Glomerular visceral epithelial cell (primary cell): ENCODE measurements around the gene PALM2AKAP2.

Experiments
- DNase-seq: peaks from one replicate; pipeline ENCODE4 v3.0.0-alpha.2; 2016; ENCODE audit errors: extremely low spot score

Gene PALM2AKAP2

GRCh38 chr9:109771796-109772531, 8.0 kb upstream of the PALM2AKAP2 start:
- no peak for DNase-seq

GRCh38 chr9:109775516-109775915, 4.5 kb upstream of the PALM2AKAP2 start:
- no peak for DNase-seq

DNA sequence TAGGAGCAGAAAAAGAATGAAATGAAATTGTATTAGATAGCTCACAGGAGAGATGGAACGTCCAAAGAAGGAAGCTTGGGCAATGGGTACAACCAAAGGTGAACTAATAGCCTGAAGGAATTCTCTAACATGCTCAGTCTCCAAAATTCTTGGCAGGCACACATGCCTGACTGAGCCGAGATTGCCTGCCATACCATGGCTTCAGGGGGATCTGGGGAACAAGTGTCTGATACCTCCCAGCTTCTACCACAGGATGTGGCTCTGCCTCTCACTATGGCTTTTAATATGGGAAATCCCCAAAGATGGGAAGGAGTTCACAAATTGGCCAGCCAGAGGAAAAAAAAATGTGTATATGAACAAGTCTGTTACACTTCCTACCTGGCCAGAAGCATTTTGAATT, 3.6 kb upstream of the PALM2AKAP2 start:
- DNase-seq, result peak; percentile 41

DNA sequence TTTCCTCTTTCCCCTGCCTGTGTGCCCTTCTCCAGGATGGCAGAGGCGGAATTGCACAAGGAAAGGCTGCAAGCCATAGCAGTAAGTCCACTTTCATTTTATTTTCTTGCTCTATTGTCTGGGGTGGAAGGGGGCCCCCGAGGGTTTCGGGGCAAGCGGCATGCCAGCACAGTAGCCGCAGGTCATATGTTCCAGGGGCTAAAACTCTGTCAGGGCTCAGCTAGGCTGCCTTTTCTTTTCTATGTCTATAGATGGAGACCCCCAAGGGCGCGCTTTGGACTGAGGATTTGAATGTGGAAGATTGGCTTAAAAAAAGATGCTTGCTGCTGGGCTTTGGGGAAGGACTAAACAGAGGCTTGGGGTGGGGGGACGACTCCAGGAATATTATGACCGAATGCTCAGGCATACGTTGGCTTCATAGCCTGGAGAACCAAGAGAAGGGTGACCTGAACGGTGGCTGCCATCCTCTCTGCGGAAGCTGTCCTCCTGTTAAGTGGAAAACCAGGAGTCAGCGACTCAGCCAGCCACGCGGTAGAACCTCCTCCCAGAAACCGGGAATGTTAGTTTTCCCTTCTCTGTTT, 545 bp downstream of the PALM2AKAP2 start:
- peak; percentile 24 for DNase-seq

GRCh38 chr9:109781086-109781485, 1.1 kb downstream of the PALM2AKAP2 start:
- DNase-seq, result no peak

- DNase-seq, result no peak
These were observed 1.7 kb downstream of the PALM2AKAP2 start for GRCh38 chr9:109781541-109782197.

- DNase-seq, result no peak
These were observed 7.7 kb downstream of the PALM2AKAP2 start for GRCh38 chr9:109787735-109788134.

- DNase-seq, result peak; percentile 48
These were observed 9.6 kb downstream of the PALM2AKAP2 start for GRCh38 chr9:109789556-109789955.

GRCh38 chr9:109789971-109790370, 10.0 kb downstream of the PALM2AKAP2 start:
- DNase-seq, result no peak

DNA sequence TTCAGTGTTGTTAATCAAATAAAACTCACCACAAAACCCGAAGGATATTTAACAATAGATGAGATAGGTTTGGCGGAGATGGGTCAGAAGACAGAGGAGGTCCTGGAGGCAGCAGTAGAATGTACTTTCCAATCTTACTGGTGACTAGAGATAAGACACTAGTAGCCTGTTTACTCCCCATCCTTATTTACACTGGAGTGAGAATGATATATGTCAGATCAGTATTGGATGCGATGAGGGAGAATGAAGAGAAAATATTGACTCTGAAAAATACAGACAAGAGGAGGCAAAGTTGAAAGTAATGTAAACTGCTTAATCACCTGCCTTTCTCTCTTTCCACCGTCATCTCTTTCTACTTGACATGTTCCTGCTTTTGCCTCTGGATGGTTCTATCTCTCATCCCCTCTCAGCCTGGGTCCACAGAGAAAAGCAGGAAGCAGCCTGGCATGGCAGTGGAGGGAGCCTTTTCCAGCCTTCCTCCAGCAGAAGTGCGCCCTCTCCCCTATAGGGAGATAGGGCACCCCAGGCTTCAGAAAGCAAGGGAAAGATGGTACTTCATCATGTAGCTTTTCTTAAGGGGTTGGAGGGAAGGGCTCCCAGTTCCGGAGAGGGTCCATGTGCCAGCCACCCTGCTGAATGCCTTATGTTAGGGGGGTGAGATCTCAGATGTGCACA, 11.1 kb downstream of the PALM2AKAP2 start:
- no peak for DNase-seq

GRCh38 chr9:109791747-109792146, 11.7 kb downstream of the PALM2AKAP2 start:
- DNase-seq, result no peak

DNA sequence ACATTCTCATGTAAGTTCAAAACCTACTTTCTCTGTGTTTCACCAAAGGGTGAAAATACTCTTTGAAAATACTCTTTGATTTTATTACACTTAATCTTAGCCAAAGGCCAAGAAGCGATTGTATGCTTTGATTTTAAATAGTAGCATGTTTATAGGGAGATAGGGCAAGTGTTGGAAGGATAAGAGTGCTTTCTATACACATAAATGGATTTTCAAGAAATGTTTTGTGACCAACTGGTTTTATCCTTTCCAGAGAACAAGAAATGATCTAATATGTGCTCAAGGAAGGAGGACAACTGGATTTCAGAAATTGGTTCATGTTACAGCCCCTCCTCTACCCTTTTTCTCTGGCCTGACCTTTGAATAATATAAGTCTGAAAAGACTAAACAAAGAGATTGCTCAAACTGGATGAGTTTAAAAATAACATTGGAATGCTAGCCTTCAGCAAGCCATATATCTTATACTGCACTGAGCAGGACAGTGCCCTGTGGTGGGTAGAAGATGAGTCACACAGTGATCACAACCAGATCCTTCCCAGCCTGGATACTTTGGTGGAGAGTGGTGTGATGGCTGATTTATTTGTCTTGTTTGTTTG, 13.1 kb downstream of the PALM2AKAP2 start:
- DNase-seq, result peak; percentile 79

- DNase-seq, result no peak
These were observed 13.9 kb downstream of the PALM2AKAP2 start for GRCh38 chr9:109793921-109794320.

DNA sequence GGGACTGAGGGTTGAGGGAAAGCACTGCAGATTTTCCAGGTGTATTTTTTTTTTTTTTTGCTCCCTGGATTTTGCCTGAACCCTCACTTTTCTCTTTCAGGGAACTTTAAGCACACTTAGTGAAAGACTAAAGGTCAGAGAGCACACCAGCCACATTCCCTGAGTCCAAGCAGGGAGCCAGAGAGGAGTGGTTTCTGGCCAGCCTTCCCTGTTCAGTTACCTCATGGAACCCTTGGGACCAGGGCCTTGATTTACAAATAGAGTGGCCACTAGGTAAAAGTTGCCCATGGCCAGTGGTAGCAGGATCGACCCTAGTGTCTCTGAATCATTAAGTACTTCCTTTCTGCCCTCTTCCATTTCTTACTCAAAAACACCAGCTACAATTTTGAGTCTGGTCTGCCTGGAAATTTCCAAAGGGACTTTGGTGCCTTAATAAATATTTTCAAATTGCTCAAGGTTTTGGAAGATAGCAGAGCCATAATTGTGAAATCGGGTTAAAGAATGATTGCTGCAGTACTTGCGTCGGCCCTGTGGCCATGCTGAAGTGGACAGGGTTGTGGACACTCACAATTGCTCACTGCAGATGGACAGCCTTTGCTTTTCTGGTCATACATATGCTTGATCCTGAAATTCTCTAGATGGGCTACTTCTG, 14.5 kb downstream of the PALM2AKAP2 start:
- DNase-seq, result no peak

GRCh38 chr9:109795613-109796012, 15.6 kb downstream of the PALM2AKAP2 start:
- DNase-seq, result no peak

- no peak for DNase-seq
These were observed 16.1 kb downstream of the PALM2AKAP2 start for GRCh38 chr9:109796078-109796477.

DNA sequence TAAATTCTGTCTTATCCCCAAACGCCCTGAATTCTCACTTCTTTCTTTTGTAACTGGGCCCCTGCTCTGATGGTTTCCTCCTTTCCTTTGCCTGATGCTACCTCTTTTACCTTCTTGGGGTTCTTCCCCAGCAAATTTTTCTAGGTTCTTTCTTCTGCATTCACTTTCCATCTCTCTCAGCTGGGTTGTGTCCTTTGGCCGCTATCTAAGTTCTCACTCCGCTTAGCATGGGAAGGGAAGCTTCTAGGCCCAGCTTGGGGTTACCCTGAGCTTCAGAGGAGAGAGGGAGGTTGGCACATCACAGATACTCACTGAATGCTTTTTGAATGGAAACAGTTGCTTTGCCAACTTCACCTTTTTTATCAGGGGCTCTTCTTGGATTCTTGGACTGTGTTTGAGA, 17.0 kb downstream of the PALM2AKAP2 start:
- no peak for DNase-seq

DNA sequence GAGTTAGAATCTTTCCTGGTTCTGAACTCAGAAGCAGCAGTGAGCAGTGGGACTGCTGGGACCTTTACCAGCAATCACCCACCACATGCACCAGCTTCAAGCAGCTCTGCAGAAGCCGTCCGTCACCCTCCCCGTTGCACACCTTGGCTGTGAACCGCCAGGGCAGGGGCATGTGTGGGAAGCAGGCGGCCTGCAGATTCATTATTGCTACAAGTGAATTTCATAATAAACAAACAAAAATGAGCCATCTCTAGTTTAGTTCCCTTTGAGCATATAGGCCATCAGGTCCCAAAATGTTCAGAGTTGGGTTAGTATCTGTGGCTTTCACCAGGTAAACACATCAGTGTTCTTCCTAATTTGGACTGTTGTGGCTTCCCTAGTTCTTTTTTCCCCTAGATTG, 17.5 kb downstream of the PALM2AKAP2 start:
- DNase-seq, result no peak

- DNase-seq, result no peak
These were observed 19.1 kb downstream of the PALM2AKAP2 start for GRCh38 chr9:109799141-109799540.

- DNase-seq, result peak; percentile 36
These were observed 19.8 kb downstream of the PALM2AKAP2 start for GRCh38 chr9:109799792-109800191.

- DNase-seq, result no peak
These were observed 21.5 kb downstream of the PALM2AKAP2 start for GRCh38 chr9:109801484-109801883.

DNA sequence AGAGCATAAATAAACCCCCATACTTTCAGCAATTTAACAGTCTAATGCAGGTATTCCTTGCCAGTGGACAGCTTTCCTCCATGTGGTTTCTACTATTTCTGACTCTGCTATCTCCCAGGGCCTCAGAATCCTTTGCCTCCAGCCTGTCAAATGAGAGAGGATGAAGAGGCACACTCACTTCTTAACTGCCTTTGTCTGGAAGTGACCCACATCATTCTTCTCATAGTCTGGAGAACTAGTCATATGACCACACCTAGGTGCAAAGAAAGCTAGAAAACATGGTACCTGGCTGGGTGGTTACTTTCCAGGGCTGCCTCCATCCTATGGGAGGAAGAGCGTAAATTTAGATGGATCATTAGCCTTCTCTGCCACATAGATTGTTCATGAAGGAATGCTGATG, 22.5 kb downstream of the PALM2AKAP2 start:
- no peak for DNase-seq
